Endothelial cell of umbilical vein (primary cell): ENCODE data around the gene RRP8.

Experiments used
- EZH2 ChIP-seq: IDR thresholded peaks from 2 replicates; pipeline ENCODE4 v1.6.1; 2012; ENCODE audit warnings: borderline replicate concordance, low read depth, mild to moderate bottlenecking, moderate library complexity, low read length, inconsistent platforms; ENCODE audit not compliant: severe bottlenecking
- POLR2A ChIP-seq: IDR thresholded peaks from 2 replicates; pipeline ENCODE4 v1.6.1; 2012; ENCODE audit warnings: low read depth, mild to moderate bottlenecking, control low read depth, low read length
- TF ChIP-seq, protein P1 (sequence below), 2 donors: IDR thresholded peaks; 1 replicate in 1 of 2; 2 replicates in 1 of 2; pipeline ENCODE4 v1.5.1; 2011; ENCODE audit warnings: low read length in 2 of 2, mild to moderate bottlenecking in 2 of 2, moderate library complexity in 2 of 2, control low read depth in 1 of 2, inconsistent platforms in 1 of 2, low read depth in 1 of 2; ENCODE audit not compliant: insufficient read depth in 1 of 2; ENCODE audit errors: extremely low read depth in 1 of 2

- TF ChIP-seq POLR2A (no peak), EZH2 (no peak)
- TF ChIP-seq, protein P1, sequence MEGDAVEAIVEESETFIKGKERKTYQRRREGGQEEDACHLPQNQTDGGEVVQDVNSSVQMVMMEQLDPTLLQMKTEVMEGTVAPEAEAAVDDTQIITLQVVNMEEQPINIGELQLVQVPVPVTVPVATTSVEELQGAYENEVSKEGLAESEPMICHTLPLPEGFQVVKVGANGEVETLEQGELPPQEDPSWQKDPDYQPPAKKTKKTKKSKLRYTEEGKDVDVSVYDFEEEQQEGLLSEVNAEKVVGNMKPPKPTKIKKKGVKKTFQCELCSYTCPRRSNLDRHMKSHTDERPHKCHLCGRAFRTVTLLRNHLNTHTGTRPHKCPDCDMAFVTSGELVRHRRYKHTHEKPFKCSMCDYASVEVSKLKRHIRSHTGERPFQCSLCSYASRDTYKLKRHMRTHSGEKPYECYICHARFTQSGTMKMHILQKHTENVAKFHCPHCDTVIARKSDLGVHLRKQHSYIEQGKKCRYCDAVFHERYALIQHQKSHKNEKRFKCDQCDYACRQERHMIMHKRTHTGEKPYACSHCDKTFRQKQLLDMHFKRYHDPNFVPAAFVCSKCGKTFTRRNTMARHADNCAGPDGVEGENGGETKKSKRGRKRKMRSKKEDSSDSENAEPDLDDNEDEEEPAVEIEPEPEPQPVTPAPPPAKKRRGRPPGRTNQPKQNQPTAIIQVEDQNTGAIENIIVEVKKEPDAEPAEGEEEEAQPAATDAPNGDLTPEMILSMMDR (IDR thresholded peaks at IDR 0.05; ENCODE audit: extremely low read depth in 1 of 2, insufficient read depth in 1 of 2, low read depth in 1 of 2, low read length in 2 of 2) = no peak
These were observed 35.0 kb upstream of the RRP8 start for GRCh38 chr11:6638429-6638828.
